Measurements from ENCODE around the gene ELF1. TPM values are rescaled to one million over a fixed set of nuclear protein-coding genes. Genes with fewer than 3 reads are reported as not detected.

The ELF1 gene
- total and polyA plus RNA-seq, 2 of the 8 experiments (the other 6 are each of a cell fraction or from before 2014, with no cell fraction given) = 5.6 to 18.2 TPM

GRCh38 chr13:41061075-41061913, 42.2 kb upstream of the ELF1 start, which contains the start of gene WBP4 (continued):
- TF ChIP-seq, protein P1, sequence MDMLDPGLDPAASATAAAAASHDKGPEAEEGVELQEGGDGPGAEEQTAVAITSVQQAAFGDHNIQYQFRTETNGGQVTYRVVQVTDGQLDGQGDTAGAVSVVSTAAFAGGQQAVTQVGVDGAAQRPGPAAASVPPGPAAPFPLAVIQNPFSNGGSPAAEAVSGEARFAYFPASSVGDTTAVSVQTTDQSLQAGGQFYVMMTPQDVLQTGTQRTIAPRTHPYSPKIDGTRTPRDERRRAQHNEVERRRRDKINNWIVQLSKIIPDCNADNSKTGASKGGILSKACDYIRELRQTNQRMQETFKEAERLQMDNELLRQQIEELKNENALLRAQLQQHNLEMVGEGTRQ (IDR thresholded peaks at IDR 0.05; ENCODE audit: low read length) = no peak
- no peak for TF ChIP-seq RFX5 (IDR thresholded peaks at IDR 0.05; ENCODE audit: borderline replicate concordance, low read depth, low read length)
- TF ChIP-seq TAF1 (IDR thresholded peaks at IDR 0.05; ENCODE audit: low read depth, low read length) = peak; percentile 85
